ENCODE data around the gene P2RX4.
"Not testable (repeated sequence)": the region's sequence is repeated elsewhere in the genome, so short reads cannot be mapped to it uniquely, and the experiment has no call there.

The P2RX4 gene

DNA sequence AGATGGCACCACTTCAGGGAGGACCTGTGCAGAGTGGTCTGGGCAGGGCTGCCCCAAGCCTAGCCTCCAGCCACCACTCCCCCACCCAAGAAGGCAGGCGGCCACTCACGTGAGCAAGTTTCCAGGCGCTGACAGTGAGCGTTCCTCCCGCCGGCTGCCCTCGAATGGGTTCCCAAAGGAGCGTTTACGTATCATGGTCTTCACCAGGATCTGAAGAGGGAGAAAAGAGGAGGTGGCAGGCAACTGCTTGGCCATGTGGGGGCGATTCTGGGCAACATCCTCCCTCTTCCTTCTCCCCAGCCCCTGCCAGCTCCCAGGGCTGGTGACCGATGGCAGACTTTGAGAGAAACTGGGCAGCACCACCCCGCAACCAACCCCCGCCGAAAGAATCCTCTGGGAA, 35.1 kb downstream of the P2RX4 start:
- no peak for DNase-seq (ENCODE audit: low spot score)

GRCh38 chr12:121245951-121246350, 36.0 kb downstream of the P2RX4 start:
- no peak for DNase-seq (ENCODE audit: low spot score)

GRCh38 chr12:121246893-121247557, 37.1 kb downstream of the P2RX4 start:
- no peak for DNase-seq (ENCODE audit: low spot score)

- no peak for DNase-seq (ENCODE audit: low spot score)
Measured at GRCh38 chr12:121248622-121249021, 38.7 kb downstream of the P2RX4 start.

DNA sequence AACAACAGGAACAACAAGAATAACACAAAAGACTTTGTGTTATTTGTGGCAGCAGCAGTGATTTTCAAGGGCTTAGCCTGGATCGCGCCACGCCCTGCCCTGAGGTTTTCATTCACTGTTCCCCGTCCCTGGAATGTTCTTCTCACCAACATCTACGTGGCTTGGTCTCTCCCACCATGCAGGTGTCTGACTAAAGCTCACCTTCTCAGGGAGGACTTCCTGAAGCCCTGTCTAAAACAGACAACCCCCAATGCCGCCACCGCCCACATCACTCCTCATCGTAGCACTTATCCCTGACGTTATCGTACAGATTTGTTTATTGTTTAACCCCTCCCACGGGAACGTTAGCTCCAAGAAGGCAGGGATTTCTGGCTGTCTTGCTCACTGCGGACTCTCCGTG, 40.4 kb downstream of the P2RX4 start:
- no peak for DNase-seq (ENCODE audit: low spot score)

DNA sequence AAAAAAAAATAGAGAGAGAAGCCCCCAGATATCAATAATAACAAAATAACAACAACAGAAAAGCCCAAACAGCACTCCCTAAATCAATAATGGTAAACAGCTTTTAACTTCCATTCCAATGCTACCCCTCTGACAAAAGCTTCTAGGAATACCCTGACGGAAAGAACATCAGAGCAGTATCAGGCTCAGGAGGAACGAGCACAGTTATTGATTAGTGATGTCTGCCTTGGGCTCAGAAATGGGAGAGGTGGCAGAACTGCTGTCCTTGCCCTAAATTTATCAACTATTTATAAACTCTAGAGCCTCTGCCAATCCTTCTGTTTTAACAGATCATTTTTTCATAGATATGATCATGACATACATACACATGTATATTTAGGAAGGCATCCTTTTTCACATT, 41.9 kb downstream of the P2RX4 start:
- DNase-seq (ENCODE audit: low spot score) = no peak

GRCh38 chr12:121252712-121253345, 42.9 kb downstream of the P2RX4 start:
- no peak for DNase-seq (ENCODE audit: low spot score)

DNA sequence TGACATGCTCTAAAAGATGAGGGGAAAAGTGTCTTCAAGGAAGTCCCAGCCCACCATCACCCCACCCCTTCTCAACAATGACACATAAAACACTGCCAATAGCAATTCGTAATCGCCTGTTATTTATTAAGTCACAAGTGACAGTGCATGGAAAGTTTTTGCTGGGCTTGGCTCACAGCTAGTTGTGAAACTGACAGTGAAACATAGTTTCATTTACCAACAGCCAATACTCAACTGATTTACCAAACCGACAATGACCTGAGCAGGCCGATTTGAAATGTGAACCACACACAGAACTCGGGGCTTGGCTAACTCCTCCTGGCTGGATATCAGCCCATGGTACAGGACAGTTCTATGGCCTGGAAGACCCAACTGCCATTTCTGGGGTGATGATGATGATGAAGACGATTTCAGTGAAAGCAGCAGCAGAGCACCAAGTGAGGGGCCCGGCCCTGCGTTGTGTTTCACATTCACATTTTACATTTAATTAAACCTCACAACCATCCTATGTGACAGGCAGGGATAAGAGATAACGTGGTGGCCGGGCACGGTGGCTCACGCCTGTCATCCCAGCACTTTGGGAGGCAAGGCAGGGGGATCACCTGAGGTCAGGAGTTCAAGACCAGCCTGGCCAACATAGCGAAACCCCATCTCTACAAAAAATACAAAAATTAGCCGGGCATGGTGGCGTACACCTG, 43.9 kb downstream of the P2RX4 start:
- no peak for DNase-seq (ENCODE audit: low spot score)

DNA sequence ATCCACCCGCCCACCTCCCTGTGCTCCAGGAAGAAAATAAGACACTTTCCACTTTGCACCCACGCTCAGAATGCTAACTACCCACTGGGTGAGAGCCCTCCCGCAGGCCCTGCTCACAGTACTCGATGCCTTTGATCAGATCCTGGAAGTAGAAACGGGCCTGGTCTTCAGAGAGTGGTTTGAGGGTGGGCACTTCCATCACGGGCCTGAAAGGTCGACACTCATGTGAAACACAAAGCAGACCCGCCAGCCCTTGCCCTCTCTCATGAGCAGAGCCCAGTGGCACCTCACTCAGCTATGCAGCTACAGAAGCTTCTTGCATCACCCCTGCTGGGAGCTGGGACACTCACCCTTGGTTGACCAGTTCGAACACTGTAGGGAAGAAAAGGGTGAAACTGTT, 45.5 kb downstream of the P2RX4 start:
- no peak for DNase-seq (ENCODE audit: low spot score)

DNA sequence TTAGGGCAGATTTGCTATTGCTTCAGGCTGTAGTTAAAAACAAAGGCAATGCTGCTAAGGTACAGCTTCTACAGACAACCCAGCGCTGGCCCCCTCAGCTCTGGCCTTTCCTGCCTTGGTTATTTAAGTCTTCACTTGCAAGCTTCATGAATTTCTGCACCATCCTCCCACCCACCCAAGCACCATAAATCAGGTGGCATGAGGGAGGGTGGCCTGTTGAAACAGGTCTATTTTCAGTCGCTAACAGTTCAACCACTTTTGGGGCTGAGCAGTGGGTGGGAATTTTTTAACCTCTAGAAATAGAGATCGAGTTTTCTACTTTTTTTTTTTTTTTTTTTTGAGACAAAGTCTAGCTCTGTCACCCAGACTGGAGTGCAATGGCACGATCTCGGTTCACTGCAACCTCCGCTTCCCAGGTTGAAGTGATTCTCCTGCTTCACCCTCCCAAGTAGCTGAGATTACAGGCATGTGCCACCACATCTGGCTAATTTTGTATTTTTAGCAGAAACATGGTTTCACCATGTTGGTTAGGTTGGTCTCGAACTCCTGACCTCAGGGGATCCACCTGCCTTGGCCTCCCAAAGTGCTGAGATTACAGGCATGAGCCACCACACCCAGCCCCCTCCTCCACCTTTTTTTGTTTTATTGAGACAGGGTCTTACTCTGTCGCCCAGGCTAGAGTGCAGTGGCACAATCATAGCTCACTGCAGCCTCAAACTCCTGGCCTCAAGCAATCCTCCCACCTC, 47.9 kb downstream of the P2RX4 start:
- DNase-seq (ENCODE audit: low spot score) = not testable (repeated sequence)

DNA sequence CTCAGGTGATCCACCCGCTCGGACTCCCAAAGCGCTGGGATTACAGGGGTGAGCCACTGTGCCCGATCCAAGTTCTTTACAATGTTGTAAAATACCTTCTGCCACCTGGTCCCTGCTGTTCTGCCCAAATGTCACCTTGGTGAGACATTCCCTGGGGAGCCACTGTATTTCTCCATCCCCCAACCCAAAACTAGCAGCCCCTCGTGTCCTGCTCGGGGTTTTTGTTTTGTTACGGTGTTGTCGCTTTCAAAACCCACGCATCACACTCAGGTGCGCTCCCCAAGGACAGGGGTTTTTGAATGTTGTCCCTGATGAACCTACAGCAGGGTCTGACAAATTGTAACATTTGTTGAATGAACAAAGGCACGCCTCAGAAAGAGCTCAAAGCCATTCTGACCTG, 49.1 kb downstream of the P2RX4 start:
- DNase-seq (ENCODE audit: low spot score) = no peak

- no peak for DNase-seq (ENCODE audit: low spot score)
Measured at GRCh38 chr12:121260091-121260490, 50.2 kb downstream of the P2RX4 start.

DNA sequence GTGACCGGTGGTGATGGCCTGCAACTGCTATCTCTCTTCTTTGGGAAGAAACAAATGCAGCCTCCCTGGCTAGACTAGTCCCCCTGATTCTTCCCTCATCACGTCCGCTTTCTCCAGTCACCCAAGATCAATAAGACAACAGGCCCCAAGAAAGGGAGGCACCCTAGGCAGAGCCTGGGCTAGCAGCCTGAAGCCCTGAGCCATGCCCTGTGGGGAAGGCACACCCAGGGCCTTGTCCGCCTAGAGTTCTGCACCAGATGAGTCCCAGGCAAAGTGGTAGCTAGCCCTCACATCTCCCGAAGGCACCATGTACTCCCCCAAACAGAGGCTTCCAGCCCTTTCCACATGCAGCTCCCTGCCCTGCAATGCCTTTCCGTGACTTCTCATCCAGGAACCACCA, 51.5 kb downstream of the P2RX4 start:
- DNase-seq (ENCODE audit: low spot score) = no peak

DNA sequence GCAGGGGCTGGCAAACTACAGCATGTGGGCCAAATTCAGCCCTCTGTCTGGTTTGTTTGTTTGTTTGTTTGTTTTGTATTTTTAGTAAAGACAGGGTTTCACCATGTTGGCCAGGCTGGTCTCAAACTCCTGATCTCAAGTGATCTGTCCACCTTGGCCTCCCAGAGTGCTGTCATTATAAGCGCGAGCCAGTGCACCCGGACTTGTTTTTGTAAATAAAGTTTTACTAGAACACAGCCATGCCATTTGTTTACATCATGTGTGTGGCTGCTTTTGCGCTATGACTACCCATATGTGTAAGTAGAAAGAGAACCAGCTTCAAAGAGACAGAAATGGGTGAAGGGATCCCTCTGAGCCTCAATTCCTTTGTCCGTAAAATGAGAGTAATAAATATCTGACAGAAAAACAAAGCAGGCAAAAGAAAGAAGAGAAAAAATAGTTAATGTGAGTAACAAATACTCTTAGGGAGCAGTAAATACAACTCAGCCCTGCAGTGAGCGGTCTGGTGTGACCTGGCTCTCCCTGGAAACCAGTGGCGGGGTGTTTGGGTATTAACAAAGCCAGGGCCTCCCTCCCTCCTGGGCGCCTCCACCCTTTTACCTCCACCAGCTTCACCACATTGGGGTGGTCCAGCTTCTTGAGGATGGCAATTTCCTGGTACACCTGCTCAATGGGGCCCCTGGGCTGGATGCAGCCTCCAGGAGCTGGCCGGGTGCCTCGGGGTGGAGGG, 53.4 kb downstream of the P2RX4 start:
- DNase-seq (ENCODE audit: low spot score) = no peak

GRCh38 chr12:121264135-121264534, 54.2 kb downstream of the P2RX4 start:
- DNase-seq (ENCODE audit: low spot score) = no peak

- no peak for DNase-seq (ENCODE audit: low spot score)
Measured at GRCh38 chr12:121264951-121265515, 55.1 kb downstream of the P2RX4 start.

GRCh38 chr12:121267822-121268221, 57.9 kb downstream of the P2RX4 start:
- DNase-seq (ENCODE audit: low spot score) = no peak

DNA sequence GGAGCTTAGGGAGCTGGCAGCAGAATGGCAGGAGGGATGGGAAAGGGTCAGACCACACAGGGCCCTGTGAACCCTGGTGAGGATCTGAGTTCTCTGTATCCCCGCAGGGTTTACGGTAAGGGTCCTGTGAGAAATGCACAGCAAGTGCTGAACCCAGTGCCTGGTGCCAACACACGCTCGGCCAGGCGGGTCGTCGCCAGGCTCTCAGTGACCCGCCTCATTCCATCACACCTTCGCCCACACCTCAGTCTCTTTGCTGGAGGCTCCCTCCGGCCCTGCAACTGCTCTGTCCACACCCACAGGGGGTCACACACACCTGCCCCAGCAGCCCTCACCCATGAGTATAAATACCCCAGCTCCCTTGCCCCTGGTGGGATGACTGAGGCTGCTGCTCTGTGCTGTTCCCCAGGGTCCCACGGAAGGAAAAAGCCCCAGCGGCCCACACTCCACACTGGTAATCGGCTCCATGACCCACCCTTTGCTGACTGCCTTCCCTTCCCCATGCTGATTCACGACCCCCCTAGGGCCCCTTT, 63.5 kb downstream of the P2RX4 start:
- no peak for DNase-seq (ENCODE audit: low spot score)

DNA sequence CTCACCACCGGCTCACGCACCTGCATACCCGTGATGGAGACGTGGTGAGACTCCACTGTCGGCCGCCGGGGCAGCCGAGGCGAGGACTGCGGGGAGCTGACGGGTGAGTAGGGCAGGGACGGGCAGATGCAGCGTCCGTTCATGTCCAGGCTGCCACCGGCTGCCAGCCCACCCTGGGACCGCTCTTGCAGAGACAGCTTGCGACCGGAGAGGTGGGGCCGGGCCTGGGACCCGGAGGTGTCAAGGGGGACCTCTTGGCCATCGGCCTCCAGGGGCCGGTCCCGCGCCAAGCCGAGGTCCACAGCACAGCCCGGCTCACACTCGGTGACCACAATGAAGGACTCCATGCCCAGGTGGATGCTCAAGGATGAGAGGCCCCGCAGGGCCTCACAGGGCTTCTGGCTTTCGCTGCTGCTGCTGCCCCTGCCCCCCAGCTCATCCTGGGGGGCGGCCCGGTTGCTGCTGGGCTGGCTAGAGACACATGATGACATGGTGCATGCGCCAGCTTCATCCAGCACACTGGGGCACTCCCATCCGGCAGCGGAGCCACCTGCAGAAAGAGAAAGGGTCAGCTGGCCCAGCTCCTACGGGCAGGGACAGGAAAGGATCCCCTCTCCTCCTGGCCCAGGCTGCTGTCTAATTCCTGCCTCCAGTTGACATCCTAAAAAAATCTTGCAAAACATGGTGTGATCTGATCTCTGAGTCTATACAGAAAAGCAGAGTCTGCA, 64.3 kb downstream of the P2RX4 start:
- no peak for DNase-seq (ENCODE audit: low spot score)

GRCh38 chr12:121277374-121277759, 67.4 kb downstream of the P2RX4 start:
- DNase-seq (ENCODE audit: low spot score) = no peak
